Activated naive CD4-positive, alpha-beta T cell treated with anti-CD3 and anti-CD28 coated beads, Interleukin-2, amount 50 U/mL, for 24 hours (primary cell): ENCODE data around the gene ZFAND2B.

Experiments
- H3K27ac Mint-ChIP-seq: one replicate; pipeline ENCODE4 v1.8.0; 2021; ENCODE audit warnings: mild to moderate bottlenecking, mixed read lengths
- H3K27me3 Mint-ChIP-seq: one replicate; pipeline ENCODE4 v1.8.0; 2021; ENCODE audit warnings: mixed read lengths
- H3K36me3 Mint-ChIP-seq: one replicate; pipeline ENCODE4 v1.8.0; 2021; ENCODE audit warnings: mixed read lengths
- H3K4me1 Mint-ChIP-seq: one replicate; pipeline ENCODE4 v1.8.0; 2021; ENCODE audit warnings: mixed read lengths
- H3K4me3 Mint-ChIP-seq: one replicate; pipeline ENCODE4 v1.8.0; 2021; ENCODE audit warnings: mild to moderate bottlenecking, mixed read lengths
- H3K9me3 Mint-ChIP-seq: one replicate; pipeline ENCODE4 v1.8.0; 2021; ENCODE audit warnings: mixed read lengths

The ZFAND2B gene

DNA sequence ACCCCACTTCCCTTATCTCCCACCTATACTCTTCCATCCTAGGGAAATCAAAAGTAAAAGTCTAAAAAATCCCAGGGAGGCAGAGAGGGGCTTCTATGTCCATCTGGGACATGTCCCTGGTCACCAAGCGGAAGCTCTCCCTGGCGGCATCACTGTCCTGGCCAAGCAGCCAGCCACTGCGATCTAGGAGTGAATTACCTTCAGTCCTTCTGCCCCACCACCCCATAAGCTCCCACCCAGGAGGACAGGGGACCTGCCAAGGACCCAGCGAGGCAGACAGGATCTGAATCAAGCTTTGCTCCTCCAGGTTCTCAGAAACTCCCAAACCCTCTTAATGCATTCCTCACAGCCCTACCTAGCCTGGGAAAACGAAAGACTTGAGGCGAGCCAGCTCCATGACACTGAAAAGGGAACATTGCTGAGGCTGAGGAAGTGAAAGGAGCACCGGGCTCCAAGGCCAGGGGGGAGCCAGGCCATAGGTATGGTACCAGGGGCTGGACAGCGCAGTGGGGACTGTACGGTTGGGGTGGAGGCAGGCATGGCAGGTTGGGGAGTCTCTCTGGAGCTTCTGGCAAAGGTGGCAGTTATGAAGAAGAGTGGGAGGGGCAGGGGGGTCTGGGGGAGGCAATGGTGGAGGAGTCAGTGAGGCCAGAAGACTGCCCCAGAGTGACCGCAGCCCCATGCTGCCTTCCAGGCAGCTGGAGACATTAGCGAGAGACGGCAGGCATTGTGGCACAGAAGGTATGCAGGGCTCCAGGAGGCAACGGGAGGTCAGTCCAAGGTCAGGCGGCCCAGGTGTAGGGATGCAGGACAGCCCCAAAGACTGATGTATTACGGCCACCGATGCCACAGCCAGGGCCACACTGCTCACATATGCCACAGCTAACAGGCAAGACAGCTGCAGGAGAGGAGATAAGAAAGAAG, 34.1 kb upstream of the ZFAND2B start:
- H3K27ac Mint-ChIP-seq = no peak overlapping the region

DNA sequence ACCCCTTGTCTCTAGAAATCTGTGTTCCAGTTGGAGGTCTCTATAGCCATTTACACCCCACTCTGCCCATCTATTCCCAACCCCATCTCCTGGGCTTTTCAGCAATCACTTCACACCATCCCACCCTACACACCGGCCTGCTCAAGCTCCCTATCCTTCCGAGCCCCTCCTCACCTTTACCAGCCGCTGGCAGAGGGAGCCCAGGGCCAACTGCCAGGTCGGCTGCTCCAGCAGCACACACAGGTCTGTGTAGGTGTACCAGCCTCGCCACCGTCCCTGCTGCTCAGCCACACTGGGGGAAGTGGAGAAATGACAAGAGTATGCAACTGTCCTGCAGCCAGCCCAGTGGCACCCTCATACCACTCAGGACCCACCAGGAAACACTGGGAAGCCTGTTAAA, 33.4 kb upstream of the ZFAND2B start:
- Mint-ChIP-seq H3K27me3 (no peaks in the 10 kb centered on the region), H3K27ac (no peak overlapping the region), H3K36me3 (peaks cover 6% of the 10 kb centered on the region), H3K4me1 (peaks cover 32% of the 10 kb centered on the region), H3K9me3 (no peaks in the 10 kb centered on the region), H3K4me3 (no peak overlapping the region)

More for the DNA sequence above, 34.1 kb upstream of the ZFAND2B start:
- H3K36me3 Mint-ChIP-seq = peaks cover 6% of the 10 kb centered on the region
- no peaks in the 10 kb centered on the region for H3K9me3 Mint-ChIP-seq
- H3K4me1 Mint-ChIP-seq = peaks cover 29% of the 10 kb centered on the region
- no peak overlapping the region for H3K4me3 Mint-ChIP-seq
- H3K27me3 Mint-ChIP-seq = no peaks in the 10 kb centered on the region

DNA sequence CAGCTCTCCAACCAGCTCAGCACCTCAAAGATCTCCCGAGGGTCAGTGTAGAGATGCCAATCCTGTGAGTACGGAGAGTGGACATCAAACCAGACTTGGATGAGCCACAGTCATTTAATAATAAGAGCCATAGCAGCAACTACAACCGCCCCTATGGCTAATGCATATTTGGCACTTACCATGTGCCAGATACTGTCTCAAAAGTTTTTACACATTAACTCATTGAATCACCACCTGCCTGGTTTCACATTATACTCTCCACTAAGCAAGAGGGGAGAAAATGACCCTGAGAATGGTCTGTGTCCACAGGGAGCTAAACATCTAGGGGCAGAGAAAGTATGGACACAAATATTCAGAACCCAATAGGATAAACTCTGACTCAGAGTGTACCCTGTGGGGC, 32.4 kb upstream of the ZFAND2B start:
- Mint-ChIP-seq H3K27ac (peak overlapping the region; percentile 96), H3K4me3 (peak overlapping the region; percentile 99), H3K9me3 (no peaks in the 10 kb centered on the region), H3K4me1 (peaks cover 38% of the 10 kb centered on the region), H3K36me3 (peaks cover 6% of the 10 kb centered on the region), H3K27me3 (no peaks in the 10 kb centered on the region)

DNA sequence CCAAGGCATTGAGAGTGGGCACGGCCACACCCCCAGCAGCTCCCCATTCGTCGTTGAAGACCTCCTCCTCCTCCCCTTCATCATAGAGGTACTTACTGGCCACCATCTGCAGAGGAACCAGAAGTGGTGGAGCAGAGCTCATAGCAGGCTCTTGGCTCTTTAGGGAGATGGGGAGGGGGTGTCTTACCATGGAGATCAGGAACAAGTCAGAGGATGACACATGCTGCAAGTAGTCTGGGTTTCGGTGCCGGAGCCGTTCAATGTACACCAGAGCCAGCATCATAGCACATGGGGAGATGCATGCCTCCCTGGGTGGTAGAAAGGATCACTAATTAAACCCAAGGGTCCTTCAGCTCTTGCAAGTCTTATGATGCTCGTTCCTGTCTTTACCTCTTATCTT, 31.8 kb upstream of the ZFAND2B start:
- Mint-ChIP-seq H3K27ac (peak overlapping the region; percentile 96), H3K4me3 (peak overlapping the region; percentile 99), H3K27me3 (no peaks in the 10 kb centered on the region), H3K4me1 (peaks cover 44% of the 10 kb centered on the region), H3K9me3 (no peaks in the 10 kb centered on the region), H3K36me3 (peaks cover 6% of the 10 kb centered on the region)

DNA sequence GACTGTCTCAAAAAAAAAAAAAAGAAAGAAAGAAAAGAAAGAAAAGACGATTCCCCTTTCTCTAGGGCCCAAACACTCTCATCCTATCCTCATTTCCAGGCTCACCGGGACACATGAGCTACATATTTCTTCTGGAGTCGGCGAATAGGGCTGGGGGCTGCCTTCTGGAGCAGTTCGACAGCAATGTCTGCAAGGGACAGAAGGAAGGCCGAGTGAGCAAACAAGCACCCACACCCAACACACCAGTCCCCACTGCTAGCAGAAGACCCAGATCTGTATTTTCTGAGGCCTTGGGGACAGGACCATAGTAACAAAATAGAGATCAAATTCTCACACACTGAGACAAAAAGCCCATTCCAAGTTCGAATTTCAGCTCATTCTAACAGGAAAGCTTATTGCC, 31.1 kb upstream of the ZFAND2B start:
- Mint-ChIP-seq H3K9me3 (no peaks in the 10 kb centered on the region), H3K36me3 (peaks cover 6% of the 10 kb centered on the region)

DNA sequence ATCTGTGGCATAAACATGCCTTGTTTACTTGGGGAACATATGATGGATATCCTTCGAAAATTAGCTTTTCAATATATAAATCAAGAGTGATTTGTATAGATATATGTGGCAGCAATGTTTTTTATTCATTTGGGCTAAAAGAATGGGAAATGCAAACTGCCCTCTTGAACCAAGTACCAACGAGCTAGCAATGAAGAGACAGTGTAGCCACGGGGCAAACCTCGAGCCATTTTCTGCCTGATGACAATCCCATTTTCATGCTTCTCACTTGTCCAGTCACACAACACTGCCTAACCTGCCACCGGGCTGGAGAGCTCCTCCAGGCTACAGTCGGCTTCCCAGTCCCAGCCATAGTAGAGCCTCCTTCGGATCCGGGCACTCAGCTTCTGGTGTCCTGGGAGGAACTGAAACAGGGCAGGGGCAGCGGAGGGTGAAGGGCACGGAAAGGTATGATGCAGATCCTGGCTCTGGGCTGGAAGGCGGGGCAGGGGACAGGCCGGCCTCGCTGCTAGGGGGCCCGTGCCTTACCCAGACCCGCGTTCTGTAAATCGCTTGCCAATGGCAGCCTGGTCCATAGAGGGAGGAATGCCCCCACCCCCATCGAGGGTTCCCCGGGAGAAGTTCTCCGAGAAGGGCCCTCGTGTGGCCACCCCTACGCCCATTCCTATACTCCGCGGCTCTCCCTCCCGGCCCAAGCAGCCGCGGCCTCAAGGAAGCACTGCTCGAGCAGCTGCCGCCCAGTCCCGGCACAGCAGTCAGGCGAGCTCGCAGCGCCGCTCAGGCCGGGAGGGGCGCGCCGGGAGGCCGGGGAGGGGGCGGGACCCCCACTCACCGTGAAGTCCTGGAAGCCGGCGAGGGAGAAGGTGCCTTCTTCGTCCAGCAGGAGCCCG, 30.4 kb upstream of the ZFAND2B start:
- no peaks in the 10 kb centered on the region for H3K9me3 Mint-ChIP-seq
- H3K27me3 Mint-ChIP-seq = no peaks in the 10 kb centered on the region
- H3K27ac Mint-ChIP-seq = peak overlapping the region; percentile 72
- H3K4me1 Mint-ChIP-seq = peaks cover 55% of the 10 kb centered on the region
- peaks cover 8% of the 10 kb centered on the region for H3K36me3 Mint-ChIP-seq
- H3K4me3 Mint-ChIP-seq = peak overlapping the region; percentile 99

More for the DNA sequence above, 31.1 kb upstream of the ZFAND2B start:
- no peaks in the 10 kb centered on the region for H3K27me3 Mint-ChIP-seq
- peak overlapping the region; percentile 72 for H3K27ac Mint-ChIP-seq
- peak overlapping the region; percentile 99 for H3K4me3 Mint-ChIP-seq
- H3K4me1 Mint-ChIP-seq = peaks cover 49% of the 10 kb centered on the region

DNA sequence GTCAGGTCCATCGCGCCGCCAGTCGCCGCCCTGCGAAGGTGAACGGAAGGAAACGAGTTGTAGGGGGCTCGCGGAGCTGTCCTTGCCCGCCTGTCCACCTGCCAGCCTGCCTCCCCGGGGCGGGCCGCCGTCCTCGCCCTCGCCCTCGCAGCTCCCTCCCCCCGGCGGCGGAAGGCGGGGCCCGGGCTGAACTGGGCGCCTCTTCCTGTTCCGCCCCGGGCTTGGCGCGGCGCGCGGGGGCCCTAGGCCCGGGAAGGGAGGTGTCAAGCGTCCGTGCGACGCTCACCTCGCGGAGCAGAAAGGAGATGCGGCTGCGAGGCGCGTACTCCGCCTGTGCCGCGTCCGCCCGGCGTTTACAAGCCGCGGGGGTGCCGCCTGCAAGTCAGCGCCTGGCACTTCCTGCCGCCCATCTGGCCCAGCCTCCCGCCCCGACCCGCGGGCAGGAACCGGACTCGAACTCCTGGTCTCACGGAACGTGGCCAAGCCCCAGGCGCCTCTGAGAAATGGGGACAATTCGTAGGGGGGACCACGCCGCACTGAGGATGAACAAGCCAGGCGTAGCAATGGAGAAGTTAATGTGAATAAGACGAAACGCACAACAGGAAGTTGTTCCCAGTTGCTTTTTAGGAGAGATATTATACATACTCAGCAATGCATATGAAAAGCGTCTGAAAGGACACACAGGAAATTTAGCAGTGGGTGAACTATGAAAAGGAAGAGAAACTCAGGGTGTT, 29.6 kb upstream of the ZFAND2B start, which contains the start of gene CNPPD1:
CNPPD1 (minus strand) TSS at position 108 of the 734 bp plus-strand sequence; CDS start at position 11, 97 bp downstream.
- Mint-ChIP-seq H3K9me3 (no peaks in the 10 kb centered on the region), H3K36me3 (peaks cover 10% of the 10 kb centered on the region), H3K4me3 (peak within 1 kb of the TSS; percentile 99), H3K4me1 (peaks cover 60% of the 10 kb centered on the region), H3K27ac (peak within 1 kb of the TSS; percentile 98), H3K27me3 (no peaks in the 10 kb centered on the region)

DNA sequence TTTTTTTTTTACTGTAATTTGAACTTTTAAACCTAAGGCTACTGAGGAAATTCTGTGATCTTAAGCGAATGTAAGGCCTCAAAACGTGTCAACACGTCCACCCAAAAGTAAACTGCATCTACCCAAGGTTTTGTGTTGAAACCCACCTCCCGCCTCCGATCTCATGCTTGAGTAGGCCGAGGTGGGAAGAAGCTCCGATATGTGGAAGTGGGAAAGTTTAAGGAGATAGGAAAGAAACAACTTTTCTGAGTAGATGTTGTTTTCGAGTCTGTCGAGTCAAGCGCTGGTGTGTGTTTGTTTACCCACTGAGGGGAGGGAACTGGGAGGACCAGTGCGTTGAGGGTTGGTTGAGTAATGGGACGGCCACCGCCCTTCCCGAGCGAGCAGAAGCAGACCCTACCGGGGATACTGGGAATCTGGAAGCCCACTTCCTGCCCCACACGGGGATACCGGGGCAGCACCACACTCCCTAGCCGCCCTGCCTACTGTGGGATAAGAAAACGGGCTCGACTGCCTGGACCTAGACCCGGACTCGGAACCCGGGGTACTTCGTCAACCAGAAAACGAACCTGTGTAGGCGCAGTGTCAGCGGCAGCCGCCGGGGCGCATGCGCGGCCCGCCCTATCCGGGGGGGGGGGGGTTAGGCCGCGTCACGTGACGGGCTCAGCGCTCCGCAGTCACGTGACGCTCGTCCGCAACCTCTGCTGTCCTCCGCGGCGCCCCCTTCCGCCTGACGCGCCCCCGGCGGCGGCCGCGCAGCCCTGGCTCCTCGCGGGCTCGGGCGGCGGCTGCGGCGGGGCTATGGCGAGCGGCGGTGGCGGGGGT, 28.8 kb upstream of the ZFAND2B start, which contains the start of gene RETREG2:
RETREG2 (plus strand) TSS at position 724 of the 825 bp plus-strand sequence; CDS start at position 802, 78 bp downstream.
- H3K9me3 Mint-ChIP-seq = no peaks in the 10 kb centered on the region
- peaks cover 10% of the 10 kb centered on the region for H3K36me3 Mint-ChIP-seq
- peak within 1 kb of the TSS; percentile 98 for H3K27ac Mint-ChIP-seq
- H3K4me1 Mint-ChIP-seq = peaks cover 68% of the 10 kb centered on the region
- H3K27me3 Mint-ChIP-seq = no peaks in the 10 kb centered on the region
- peak within 1 kb of the TSS; percentile 99 for H3K4me3 Mint-ChIP-seq

DNA sequence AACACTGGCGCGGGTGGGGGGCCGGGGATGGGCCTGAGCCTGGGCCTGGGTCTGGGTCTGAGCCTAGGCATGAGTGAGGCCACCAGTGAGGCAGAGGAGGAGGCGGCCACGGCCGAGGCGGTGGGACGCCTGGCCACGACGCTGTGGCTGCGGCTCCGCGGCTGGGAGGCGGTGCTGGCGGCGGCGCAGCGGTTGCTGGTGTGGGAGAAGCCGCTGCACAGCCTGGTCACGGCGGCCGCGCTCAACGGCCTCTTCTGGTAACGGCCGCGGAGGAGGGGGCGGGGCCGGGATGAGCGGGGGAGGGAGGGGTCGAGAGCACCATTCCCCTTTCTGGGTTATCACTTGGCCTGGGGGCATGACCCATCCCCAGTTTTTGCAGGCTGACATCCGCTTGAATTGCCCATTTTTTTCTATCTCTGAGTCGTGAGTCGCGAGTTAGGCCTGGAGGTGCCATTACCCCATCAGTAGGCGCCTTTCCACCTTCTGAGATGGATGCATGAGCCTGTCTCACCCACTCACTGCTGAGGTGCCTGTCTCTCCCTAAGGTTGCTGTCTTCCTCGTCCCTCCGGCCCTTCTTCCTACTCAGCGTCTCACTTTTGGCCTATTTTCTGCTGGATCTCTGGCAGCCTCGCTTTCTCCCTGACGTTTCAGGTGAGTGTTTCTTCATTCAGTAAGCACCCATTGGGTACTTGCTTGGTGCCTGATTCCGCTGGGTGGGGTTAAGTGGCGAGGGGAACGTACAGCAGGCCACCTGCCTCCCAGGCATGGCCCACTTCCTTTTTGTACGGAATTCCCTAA, 28.0 kb upstream of the ZFAND2B start:
- Mint-ChIP-seq H3K27ac (peak overlapping the region; percentile 95), H3K36me3 (peaks cover 10% of the 10 kb centered on the region), H3K4me3 (peak overlapping the region; percentile 92), H3K9me3 (no peaks in the 10 kb centered on the region), H3K27me3 (no peaks in the 10 kb centered on the region), H3K4me1 (peaks cover 72% of the 10 kb centered on the region)

DNA sequence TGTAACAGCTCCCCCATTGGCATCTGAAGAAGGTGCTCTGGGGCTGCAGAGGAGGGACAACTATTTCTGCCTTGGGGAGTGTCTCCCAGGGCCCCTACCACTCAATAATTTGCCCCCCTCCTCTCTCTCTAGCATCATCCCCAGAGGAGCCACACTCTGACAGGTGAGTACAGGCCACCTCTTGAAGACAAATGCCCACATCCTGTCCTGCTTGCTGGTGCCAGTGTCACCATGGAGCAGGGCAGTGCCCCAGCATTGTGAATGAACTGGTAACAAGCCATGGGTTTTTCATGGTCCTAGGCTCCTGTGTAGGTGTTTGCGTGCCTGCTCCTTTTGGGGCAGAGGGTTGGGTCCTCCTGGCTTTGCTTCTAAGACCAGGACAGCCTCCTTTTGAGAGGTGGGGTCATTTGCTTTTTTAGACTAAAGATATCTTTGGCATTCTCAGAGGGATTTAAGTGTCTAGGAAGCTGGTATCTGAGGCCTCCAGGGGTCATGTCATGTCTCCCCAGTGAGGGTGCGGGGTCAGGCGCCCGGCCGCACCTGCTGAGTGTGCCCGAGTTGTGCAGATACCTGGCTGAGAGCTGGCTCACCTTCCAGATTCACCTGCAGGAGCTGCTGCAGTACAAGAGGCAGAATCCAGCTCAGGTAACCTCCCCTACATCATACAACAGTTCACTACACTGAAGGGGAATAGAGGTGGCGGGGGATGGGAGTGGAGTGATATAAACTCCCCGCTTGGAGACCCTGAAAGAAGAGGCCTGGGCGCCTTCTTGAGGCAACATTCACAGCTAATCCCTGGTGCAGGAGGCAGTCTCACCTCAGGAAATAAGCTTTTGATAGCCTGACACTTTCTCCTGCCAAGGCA, 26.7 kb upstream of the ZFAND2B start:
- H3K4me1 Mint-ChIP-seq = peaks cover 61% of the 10 kb centered on the region
- peak overlapping the region; percentile 92 for H3K4me3 Mint-ChIP-seq

DNA sequence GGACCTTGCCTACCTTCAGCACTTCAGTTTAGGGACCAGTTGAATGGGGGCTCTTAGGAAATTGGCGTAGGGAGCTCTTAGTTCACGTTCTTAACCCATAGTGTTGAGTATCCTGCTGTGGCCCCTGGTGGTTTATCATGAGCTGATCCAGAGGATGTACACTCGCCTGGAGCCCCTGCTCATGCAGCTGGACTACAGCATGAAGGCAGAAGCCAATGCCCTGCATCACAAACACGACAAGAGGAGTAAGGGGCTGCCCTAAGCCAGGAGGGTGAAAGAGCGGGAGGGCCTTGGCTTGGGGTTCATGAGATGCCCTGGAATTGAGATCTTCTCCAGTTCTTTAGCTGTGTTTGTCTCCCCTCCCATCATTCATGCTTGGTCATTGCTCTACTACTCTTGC, 25.6 kb upstream of the ZFAND2B start:
- peak overlapping the region; percentile 56 for H3K27ac Mint-ChIP-seq
- H3K9me3 Mint-ChIP-seq = no peaks in the 10 kb centered on the region
- no peaks in the 10 kb centered on the region for H3K27me3 Mint-ChIP-seq
- peaks cover 4% of the 10 kb centered on the region for H3K36me3 Mint-ChIP-seq
- peaks cover 49% of the 10 kb centered on the region for H3K4me1 Mint-ChIP-seq
- peak overlapping the region; percentile 23 for H3K4me3 Mint-ChIP-seq

More for the DNA sequence above, 26.7 kb upstream of the ZFAND2B start:
- peaks cover 4% of the 10 kb centered on the region for H3K36me3 Mint-ChIP-seq
- no peaks in the 10 kb centered on the region for H3K27me3 Mint-ChIP-seq
- no peaks in the 10 kb centered on the region for H3K9me3 Mint-ChIP-seq
- H3K27ac Mint-ChIP-seq = peak overlapping the region; percentile 95

DNA sequence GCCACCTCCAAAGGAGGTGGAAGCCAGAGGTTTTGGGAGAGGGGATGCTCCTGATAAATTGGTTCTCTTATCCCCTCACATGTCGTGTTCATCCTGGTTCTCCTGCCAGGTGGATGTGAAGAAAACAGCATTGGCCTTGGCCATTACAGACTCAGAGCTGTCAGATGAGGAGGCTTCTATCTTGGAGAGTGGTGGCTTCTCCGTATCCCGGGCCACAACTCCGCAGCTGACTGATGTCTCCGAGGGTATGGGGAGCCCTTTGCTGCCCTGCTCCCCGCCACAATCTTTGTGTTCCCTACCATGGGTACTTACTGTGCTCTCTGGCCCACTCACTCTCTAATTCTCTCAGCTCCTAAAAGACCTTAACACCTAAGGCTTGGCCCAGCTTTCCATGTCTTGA, 25.1 kb upstream of the ZFAND2B start:
- Mint-ChIP-seq H3K4me1 (peaks cover 48% of the 10 kb centered on the region), H3K4me3 (no peak overlapping the region), H3K36me3 (peaks cover 4% of the 10 kb centered on the region)

More for the DNA sequence above, 25.1 kb upstream of the ZFAND2B start:
- no peaks in the 10 kb centered on the region for H3K9me3 Mint-ChIP-seq
- H3K27me3 Mint-ChIP-seq = no peaks in the 10 kb centered on the region
- peak overlapping the region; percentile 66 for H3K27ac Mint-ChIP-seq
